HT1080 (cell line): ENCODE data around the gene RNF34. TPM values are rescaled to one million over a fixed set of nuclear protein-coding genes. Genes with fewer than 3 reads are reported as not detected.
"Not testable (repeated sequence)": the region's sequence is repeated elsewhere in the genome, so short reads cannot be mapped to it uniquely, and the experiment has no call there.

Experiments
- DNase-seq: peaks from one replicate; pipeline ENCODE4 v3.0.0-alpha.2; 2015; ENCODE audit warnings: low read depth
- polyA plus RNA-seq, 2 experiments: library from polyadenylated mRNA; depleted of rRNA; stranded (reverse); fragments of >200 nt; gene quantifications; 2 replicates each; pipeline ENCODE4 v1.2.3, GENCODE V29; 2015
- total RNA-seq: library from RNA; depleted of rRNA; stranded (reverse); fragments of >200 nt; shearing (Covaris generic); gene quantifications from 2 replicates; pipeline ENCODE4 v1.2.3, GENCODE V29; 2014; rRNA removed

RNF34 gene
- total RNA-seq: 143 and 192 TPM in 2 replicates
- 47.6 and 48.5 TPM in 2 replicates for polyA plus RNA-seq (2015; cell fraction: cytosol; rRNA removed)
- 54.5 and 57.3 TPM in 2 replicates for polyA plus RNA-seq (2015; cell fraction: nucleus; rRNA removed)

- DNase-seq: peak; percentile 99
These were observed at the start of gene RNF34 for GRCh38 chr12:121399391-121400331. Gene RNF34 (plus strand): TSS chr12:121400118. CDS start chr12:121400213, 95 bp downstream.

- DNase-seq: peak; percentile 99
These were observed 47.9 kb upstream of the RNF34 start, which contains the start of gene ANAPC5 for GRCh38 chr12:121351820-121352681. Gene ANAPC5 (minus strand): TSS chr12:121352411. CDS start chr12:121352340, 71 bp downstream.

- DNase-seq: no peak
These were observed 47.3 kb upstream of the RNF34 start for GRCh38 chr12:121352682-121353018.

- DNase-seq: no peak
These were observed 44.1 kb upstream of the RNF34 start for GRCh38 chr12:121355818-121356217.

GRCh38 chr12:121356657-121357056 is 43.3 kb upstream of the RNF34 start:
- DNase-seq: no peak

GRCh38 chr12:121357331-121357730 is 42.6 kb upstream of the RNF34 start:
- no peak for DNase-seq

- no peak for DNase-seq
These were observed 41.8 kb upstream of the RNF34 start for GRCh38 chr12:121358073-121358472.

GRCh38 chr12:121364683-121365121 is 35.2 kb upstream of the RNF34 start:
- peak; percentile 79 for DNase-seq

GRCh38 chr12:121365416-121366062 is 34.4 kb upstream of the RNF34 start:
- DNase-seq: no peak

GRCh38 chr12:121366063-121366459 is 33.9 kb upstream of the RNF34 start:
- no peak for DNase-seq

- DNase-seq: no peak
These were observed 28.5 kb upstream of the RNF34 start for GRCh38 chr12:121371404-121371803.

GRCh38 chr12:121373755-121374154 is 26.2 kb upstream of the RNF34 start:
- no peak for DNase-seq

GRCh38 chr12:121374336-121374735 is 25.6 kb upstream of the RNF34 start:
- not testable (repeated sequence) for DNase-seq

- DNase-seq: not testable (repeated sequence)
These were observed 24.9 kb upstream of the RNF34 start for GRCh38 chr12:121374945-121375584.

GRCh38 chr12:121376754-121377697 is 22.9 kb upstream of the RNF34 start:
- DNase-seq: no peak

- DNase-seq: no peak
These were observed 21.2 kb upstream of the RNF34 start for GRCh38 chr12:121378736-121379135.

GRCh38 chr12:121379945-121380344 is 20.0 kb upstream of the RNF34 start:
- DNase-seq: no peak

GRCh38 chr12:121383601-121384021 is 16.3 kb upstream of the RNF34 start:
- no peak for DNase-seq

GRCh38 chr12:121384891-121385290 is 15.0 kb upstream of the RNF34 start:
- DNase-seq: not testable (repeated sequence)
